NCI-H2196 treated with DMSO at 0.1 percent for 48 hours (cell line): ENCODE data around the gene MED12L.
"Not testable (repeated sequence)": the region's sequence is repeated elsewhere in the genome, so short reads cannot be mapped to it uniquely, and the experiment has no call there.

Experiments
- DNase-seq: peaks from one replicate; lab custom pipeline; 2025; ENCODE audit not compliant: unreplicated experiment; lab: John Stamatoyannopoulos, UW

MED12L gene

GRCh38 chr3:151085227-151085888, at the start of gene MED12L:
MED12L (plus strand) TSS chr3:151085664; CDS start chr3:151086927, 1,263 bp downstream.
- peak; percentile 63 for DNase-seq

GRCh38 chr3:151037746-151038477, 47.6 kb upstream of the MED12L start:
- DNase-seq = no peak

- DNase-seq = no peak
Measured at GRCh38 chr3:151044706-151045105, 40.8 kb upstream of the MED12L start.

GRCh38 chr3:151047636-151048035, 37.8 kb upstream of the MED12L start:
- DNase-seq = no peak

GRCh38 chr3:151051533-151051932, 33.9 kb upstream of the MED12L start:
- no peak for DNase-seq

GRCh38 chr3:151052346-151052745, 33.1 kb upstream of the MED12L start:
- no peak for DNase-seq

- DNase-seq = no peak
Measured at GRCh38 chr3:151052756-151053155, 32.7 kb upstream of the MED12L start.

- no peak for DNase-seq
Measured at GRCh38 chr3:151058740-151059139, 26.7 kb upstream of the MED12L start.

- DNase-seq = no peak
Measured at GRCh38 chr3:151062611-151063010, 22.9 kb upstream of the MED12L start.

- DNase-seq = no peak
Measured at GRCh38 chr3:151067158-151067557, 18.3 kb upstream of the MED12L start.

GRCh38 chr3:151072842-151073241, 12.6 kb upstream of the MED12L start:
- DNase-seq = not testable (repeated sequence)

GRCh38 chr3:151074256-151074655, 11.2 kb upstream of the MED12L start:
- no peak for DNase-seq

GRCh38 chr3:151075869-151076562, 9.4 kb upstream of the MED12L start:
- no peak for DNase-seq

GRCh38 chr3:151076626-151077025, 8.8 kb upstream of the MED12L start:
- DNase-seq = no peak

- DNase-seq = not testable (repeated sequence)
Measured at GRCh38 chr3:151081082-151081481, 4.4 kb upstream of the MED12L start.

GRCh38 chr3:151082880-151083838, 2.3 kb upstream of the MED12L start:
- DNase-seq = no peak

GRCh38 chr3:151084893-151085226, 604 bp upstream of the MED12L start:
- no peak for DNase-seq

- no peak for DNase-seq
Measured at GRCh38 chr3:151085889-151086483, 522 bp downstream of the MED12L start.

- peak; percentile 60 for DNase-seq
Measured at GRCh38 chr3:151086484-151087456, 1.3 kb downstream of the MED12L start.
